SK-N-SH (cell line): Measurements from ENCODE around the gene NEK7. TPM values are rescaled to one million over a fixed set of nuclear protein-coding genes. Genes with fewer than 3 reads are reported as not detected.

Source experiments
- CTCF ChIA-PET: fragments of 300-600, 350-600 bp; formaldehyde crosslinking; extraction: SDS; loops from one replicate; lab custom pipeline; 2021; lab: Yijun Ruan, JAX
- POLR2A ChIA-PET: fragments of 350-600 bp; sonication (Branson Sonifier 250); formaldehyde crosslinking; extraction: SDS; loops from one replicate; lab custom pipeline; 2020; ENCODE audit warnings: antibody characterized with exemption, inconsistent platforms; lab: Yijun Ruan, JAX
- DNase-seq: peaks from one replicate; pipeline ENCODE4 v3.0.0; 2012
- H2AFZ ChIP-seq: fragments of 200-600 bp; sonication (generic); 2 replicates; pipeline ENCODE4 v1.8.1; 2016; ENCODE audit warnings: antibody characterized with exemption, mild to moderate bottlenecking, low read depth
- H3F3A ChIP-seq: fragments of 200-600 bp; sonication (generic); replicated peaks from 2 replicates; pipeline ENCODE3; 2016; ENCODE audit warnings: antibody characterized with exemption, mild to moderate bottlenecking; ENCODE audit not compliant: insufficient read depth
- H3K27ac ChIP-seq, 2 experiments: fragments of 200-500 bp in 1 of 2; fragments of 200-600 bp in 1 of 2; sonication (Bioruptor generic) in 1 of 2; sonication (generic), shearing (Covaris generic) in 1 of 2; 2 replicates each; pipeline versions ENCODE4 v1.5.1 to v1.6.1; 2014 to 2016; ENCODE audit warnings: low read depth in 2 of 2, inconsistent platforms in 1 of 2, low read length in 1 of 2, mild to moderate bottlenecking in 1 of 2, mixed read lengths in 1 of 2
- H3K27me3 ChIP-seq: fragments of 200-600 bp; sonication (generic), shearing (Covaris generic); 2 replicates; pipeline ENCODE4 v1.6.1; 2016; ENCODE audit warnings: mixed run types; ENCODE audit not compliant: insufficient read depth
- H3K36me3 ChIP-seq, 2 experiments: fragments of 200-500 bp in 1 of 2; fragments of 200-600 bp in 1 of 2; sonication (Bioruptor generic) in 1 of 2; sonication (generic) in 1 of 2; replicated peaks in 1 of 2; 2 replicates each; pipeline versions ENCODE3 to v1.5.1; 2014 to 2016; ENCODE audit warnings: low read length in 1 of 2, mild to moderate bottlenecking in 1 of 2; ENCODE audit not compliant: insufficient read depth in 2 of 2, control insufficient read depth in 1 of 2
- H3K4me1 ChIP-seq, 2 experiments: fragments of 200-500 bp in 1 of 2; fragments of 200-600 bp in 1 of 2; sonication (Bioruptor generic) in 1 of 2; sonication (generic), shearing (Covaris generic) in 1 of 2; 2 replicates each; pipeline versions ENCODE4 v1.5.1 to v1.6.1; 2014 to 2016; ENCODE audit warnings: low read depth in 1 of 2, low read length in 1 of 2, mixed run types in 1 of 2; ENCODE audit not compliant: insufficient read depth in 2 of 2, control insufficient read depth in 1 of 2
- H3K4me2 ChIP-seq: fragments of 200-600 bp; sonication (generic), shearing (Covaris generic); 2 replicates; pipeline ENCODE4 v1.6.1; 2017; ENCODE audit warnings: mixed run types
- H3K4me3 ChIP-seq, 2 experiments: fragments of 200-500 bp in 1 of 2; fragments of 200-600 bp in 1 of 2; sonication (Bioruptor generic) in 1 of 2; sonication (generic), shearing (Covaris generic) in 1 of 2; 2 replicates each; pipeline versions ENCODE4 v1.5.1 to v1.8.1; 2014 to 2016; ENCODE audit warnings: low read depth in 2 of 2, inconsistent platforms in 1 of 2, low read length in 1 of 2, mild to moderate bottlenecking in 1 of 2, mixed read lengths in 1 of 2, moderate library complexity in 1 of 2
- H3K79me2 ChIP-seq: fragments of 200-600 bp; sonication (generic); 2 replicates; pipeline ENCODE4 v1.8.1; 2017; ENCODE audit warnings: mild to moderate bottlenecking; ENCODE audit not compliant: insufficient read depth
- H3K9ac ChIP-seq: fragments of 200-600 bp; sonication (generic); 2 replicates; pipeline ENCODE4 v1.6.1; 2017; ENCODE audit warnings: mixed run types
- H3K9me2 ChIP-seq: fragments of 200-600 bp; sonication (generic); 2 replicates; pipeline ENCODE4 v1.6.1; 2017; ENCODE audit warnings: mixed run types
- H3K9me3 ChIP-seq: fragments of 200-600 bp; sonication (generic); 2 replicates; pipeline ENCODE4 v1.6.1; 2017; ENCODE audit warnings: mixed run types, mild to moderate bottlenecking, moderate library complexity
- H4K20me1 ChIP-seq: fragments of 200-600 bp; sonication (generic); 2 replicates; pipeline ENCODE4 v1.6.1; 2017; ENCODE audit warnings: mild to moderate bottlenecking, mixed run types; ENCODE audit not compliant: insufficient read depth
- ELF1 ChIP-seq: IDR thresholded peaks from 2 replicates; pipeline ENCODE4 v1.4.0; 2012
- EZH2phosphoT487 ChIP-seq: fragments of 200-600 bp; sonication (generic); IDR thresholded peaks from 2 replicates; pipeline ENCODE4 v1.6.1; 2017; ENCODE audit warnings: low read depth, mixed run types, mild to moderate bottlenecking, antibody characterized with exemption, moderate library complexity, borderline replicate concordance
- FOSL2 ChIP-seq: IDR thresholded peaks from 2 replicates; pipeline ENCODE4 v1.4.0; 2012; ENCODE audit warnings: low read depth, mild to moderate bottlenecking, moderate library complexity, borderline replicate concordance
- FOXJ3 ChIP-seq: sonication (generic); formaldehyde crosslinking; IDR thresholded peaks from 2 replicates; pipeline ENCODE4 v1.5.1; 2020; ENCODE audit warnings: mild to moderate bottlenecking, missing genetic modification reagents
- FOXM1 ChIP-seq: IDR thresholded peaks from 2 replicates; pipeline ENCODE4 v1.4.0; 2012; ENCODE audit warnings: low read depth, mild to moderate bottlenecking
- GABPA ChIP-seq: IDR thresholded peaks from 2 replicates; pipeline ENCODE4 v1.4.0; 2012; ENCODE audit warnings: low read depth, mild to moderate bottlenecking
- JUND ChIP-seq: IDR thresholded peaks from 2 replicates; pipeline ENCODE4 v1.4.0; 2012
- MEF2A ChIP-seq: IDR thresholded peaks from 2 replicates; pipeline ENCODE4 v1.4.0; 2012; ENCODE audit warnings: low read depth, borderline replicate concordance
- NFIC ChIP-seq: IDR thresholded peaks from 2 replicates; pipeline ENCODE4 v1.4.0; 2012; ENCODE audit warnings: borderline replicate concordance
- REST ChIP-seq: IDR thresholded peaks from 2 replicates; pipeline ENCODE4 v1.6.1; 2012; ENCODE audit warnings: mild to moderate bottlenecking, low read depth, low read length, moderate library complexity
- RFX5 ChIP-seq: IDR thresholded peaks from 2 replicates; pipeline ENCODE4 v1.6.1; 2012; ENCODE audit warnings: mild to moderate bottlenecking, improper control_type of control experiment, low read length
- RXRA ChIP-seq: IDR thresholded peaks from 2 replicates; pipeline ENCODE4 v1.4.0; 2012; ENCODE audit warnings: low read depth, mild to moderate bottlenecking, borderline replicate concordance
- TAF1 ChIP-seq: IDR thresholded peaks from 2 replicates; pipeline ENCODE4 v1.6.1; 2012; ENCODE audit warnings: low read depth, mild to moderate bottlenecking, low read length, moderate library complexity, borderline replicate concordance
- TCF12 ChIP-seq: IDR thresholded peaks from 2 replicates; pipeline ENCODE4 v1.4.0; 2012
- USF1 ChIP-seq: IDR thresholded peaks from 2 replicates; pipeline ENCODE4 v1.4.0; 2012; ENCODE audit warnings: low read depth, borderline replicate concordance
- YY1 ChIP-seq: IDR thresholded peaks from 2 replicates; pipeline ENCODE4 v1.4.0; 2012; ENCODE audit warnings: low read depth, mild to moderate bottlenecking
- ZBTB33 ChIP-seq: IDR thresholded peaks from 2 replicates; pipeline ENCODE4 v1.4.0; 2012; ENCODE audit warnings: low read depth, borderline replicate concordance
- WGBS: methylation state at CpG from one replicate; pipeline ENCODE4 v1.1.6; 2017; ENCODE audit warnings: low lambda C conversion rate; 5-methylcytosine and 5-hydroxymethylcytosine counted together
- polyA plus RNA-seq, 3 experiments: library from polyadenylated mRNA; depleted of rRNA; stranded (reverse); fragments of >200 nt; gene quantifications; 2 replicates each; pipeline ENCODE4 v1.2.3, GENCODE V29; 2012
- TF ChIP-seq, protein P1 (sequence below): IDR thresholded peaks from 2 replicates; pipeline ENCODE4 v1.4.0; 2012; ENCODE audit warnings: low read depth
- TF ChIP-seq, protein P2 (sequence below): fragments of 200-600 bp; sonication (generic); IDR thresholded peaks from 2 replicates; pipeline ENCODE4 v1.6.1; 2017; ENCODE audit warnings: antibody characterized with exemption, mild to moderate bottlenecking, moderate library complexity
- TF ChIP-seq, protein P3 (sequence below): IDR thresholded peaks from 2 replicates; pipeline ENCODE4; 2012

NEK7 gene
- polyA plus RNA-seq, 1 of the 3 experiments (the other 2 are of a cell fraction), result 85.8 TPM

- H4K20me1 ChIP-seq, result no peaks in the 10 kb centered on the region
- H3K4me2 ChIP-seq, result no peak overlapping the region
- H3F3A ChIP-seq, result peaks cover 51% of the 10 kb centered on the region
- POLR2A ChIA-PET, result no interaction called here
- H3K4me3 ChIP-seq, result no peak overlapping the region
- no peaks in the 10 kb centered on the region for H3K9me3 ChIP-seq
- H3K27me3 ChIP-seq, result no peaks in the 10 kb centered on the region
- CTCF ChIA-PET, result no interaction called here
- WGBS, result 92% methylated on average over 1 of the region's 1 CpG
- no peaks in the 10 kb centered on the region for H3K36me3 ChIP-seq
- H3K9ac ChIP-seq, result no peak overlapping the region
- peaks cover 25% of the 10 kb centered on the region for H3K79me2 ChIP-seq
- no peak for TF ChIP-seq TCF12
- no peak for TF ChIP-seq NFIC
- TF ChIP-seq, protein P1, sequence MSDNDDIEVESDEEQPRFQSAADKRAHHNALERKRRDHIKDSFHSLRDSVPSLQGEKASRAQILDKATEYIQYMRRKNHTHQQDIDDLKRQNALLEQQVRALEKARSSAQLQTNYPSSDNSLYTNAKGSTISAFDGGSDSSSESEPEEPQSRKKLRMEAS, result no peak
- TF ChIP-seq EZH2phosphoT487, result no peak
- no peak for TF ChIP-seq RXRA
- TF ChIP-seq FOXM1, result no peak
- TF ChIP-seq FOXJ3, result no peak
- TF ChIP-seq ELF1, result no peak
- TF ChIP-seq YY1, result no peak
- TF ChIP-seq FOSL2, result no peak
- TF ChIP-seq TAF1, result no peak
- TF ChIP-seq, protein P2, sequence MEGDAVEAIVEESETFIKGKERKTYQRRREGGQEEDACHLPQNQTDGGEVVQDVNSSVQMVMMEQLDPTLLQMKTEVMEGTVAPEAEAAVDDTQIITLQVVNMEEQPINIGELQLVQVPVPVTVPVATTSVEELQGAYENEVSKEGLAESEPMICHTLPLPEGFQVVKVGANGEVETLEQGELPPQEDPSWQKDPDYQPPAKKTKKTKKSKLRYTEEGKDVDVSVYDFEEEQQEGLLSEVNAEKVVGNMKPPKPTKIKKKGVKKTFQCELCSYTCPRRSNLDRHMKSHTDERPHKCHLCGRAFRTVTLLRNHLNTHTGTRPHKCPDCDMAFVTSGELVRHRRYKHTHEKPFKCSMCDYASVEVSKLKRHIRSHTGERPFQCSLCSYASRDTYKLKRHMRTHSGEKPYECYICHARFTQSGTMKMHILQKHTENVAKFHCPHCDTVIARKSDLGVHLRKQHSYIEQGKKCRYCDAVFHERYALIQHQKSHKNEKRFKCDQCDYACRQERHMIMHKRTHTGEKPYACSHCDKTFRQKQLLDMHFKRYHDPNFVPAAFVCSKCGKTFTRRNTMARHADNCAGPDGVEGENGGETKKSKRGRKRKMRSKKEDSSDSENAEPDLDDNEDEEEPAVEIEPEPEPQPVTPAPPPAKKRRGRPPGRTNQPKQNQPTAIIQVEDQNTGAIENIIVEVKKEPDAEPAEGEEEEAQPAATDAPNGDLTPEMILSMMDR, result no peak
- TF ChIP-seq RFX5, result no peak
- TF ChIP-seq GABPA, result no peak
- TF ChIP-seq JUND, result no peak
- TF ChIP-seq MEF2A, result no peak
- TF ChIP-seq, protein P3, sequence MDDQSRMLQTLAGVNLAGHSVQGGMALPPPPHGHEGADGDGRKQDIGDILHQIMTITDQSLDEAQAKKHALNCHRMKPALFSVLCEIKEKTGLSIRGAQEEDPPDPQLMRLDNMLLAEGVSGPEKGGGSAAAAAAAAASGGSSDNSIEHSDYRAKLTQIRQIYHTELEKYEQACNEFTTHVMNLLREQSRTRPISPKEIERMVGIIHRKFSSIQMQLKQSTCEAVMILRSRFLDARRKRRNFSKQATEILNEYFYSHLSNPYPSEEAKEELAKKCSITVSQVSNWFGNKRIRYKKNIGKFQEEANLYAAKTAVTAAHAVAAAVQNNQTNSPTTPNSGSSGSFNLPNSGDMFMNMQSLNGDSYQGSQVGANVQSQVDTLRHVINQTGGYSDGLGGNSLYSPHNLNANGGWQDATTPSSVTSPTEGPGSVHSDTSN, result no peak
- H3K4me1 ChIP-seq, result peaks cover 20 to 26% of the 10 kb centered on the region in 2 experiments; a peak in 3 of 4 replicates
- H2AFZ ChIP-seq, result no peak overlapping the region
- DNase-seq, result no peak
- peak overlapping the region; percentile 28 to 79; a peak in 3 of 4 replicates for H3K27ac ChIP-seq
- H3K9me2 ChIP-seq, result no peaks in the 10 kb centered on the region
These were observed 3.0 kb upstream of the NEK7 start for GRCh38 chr1:198153804-198154203.

- no peak overlapping the region for H3K4me3 ChIP-seq
- WGBS, result 19% methylated on average over 5 of the region's 5 CpGs
- H3K4me1 ChIP-seq, result peaks cover 28 to 33% of the 10 kb centered on the region in 2 experiments; a peak in 3 of 4 replicates
- no peaks in the 10 kb centered on the region for H3K27me3 ChIP-seq
- ChIA-PET CTCF (interaction anchor here (0.9 to 2.1 kb wide), 8 partner anchors 10 to 313 kb away, joined by 3 to 13 read pairs (median 4); no protein-coding TSS in a partner anchor), POLR2A (no interaction called here)
- no peaks in the 10 kb centered on the region for H3K9me3 ChIP-seq
- no peak overlapping the region for H2AFZ ChIP-seq
- no peak for DNase-seq
- peaks cover 7% of the 10 kb centered on the region; the same call in 1 of the 2 replicates for H4K20me1 ChIP-seq
- H3K9ac ChIP-seq, result no peak overlapping the region
- peak overlapping the region; percentile 81 to 97; a peak in 3 of 4 replicates for H3K27ac ChIP-seq
- peak overlapping the region; percentile 83 for H3K4me2 ChIP-seq
- H3K79me2 ChIP-seq, result peaks cover 40% of the 10 kb centered on the region
- H3K9me2 ChIP-seq, result no peaks in the 10 kb centered on the region
- H3K36me3 ChIP-seq, result no peaks in the 10 kb centered on the region
- peaks cover 58% of the 10 kb centered on the region for H3F3A ChIP-seq
- TF ChIP-seq TCF12 (peak; percentile 80), REST (no peak), FOXM1 (no peak), ZBTB33 (0 out of 2 replicates have a peak, but pooled peaks have one; percentile 48), USF1 (no peak), FOXJ3 (no peak)
These were observed 1.5 kb upstream of the NEK7 start for GRCh38 chr1:198155253-198155652.
